Measurements from ENCODE around the gene ILF3.

Gene ILF3

DNA sequence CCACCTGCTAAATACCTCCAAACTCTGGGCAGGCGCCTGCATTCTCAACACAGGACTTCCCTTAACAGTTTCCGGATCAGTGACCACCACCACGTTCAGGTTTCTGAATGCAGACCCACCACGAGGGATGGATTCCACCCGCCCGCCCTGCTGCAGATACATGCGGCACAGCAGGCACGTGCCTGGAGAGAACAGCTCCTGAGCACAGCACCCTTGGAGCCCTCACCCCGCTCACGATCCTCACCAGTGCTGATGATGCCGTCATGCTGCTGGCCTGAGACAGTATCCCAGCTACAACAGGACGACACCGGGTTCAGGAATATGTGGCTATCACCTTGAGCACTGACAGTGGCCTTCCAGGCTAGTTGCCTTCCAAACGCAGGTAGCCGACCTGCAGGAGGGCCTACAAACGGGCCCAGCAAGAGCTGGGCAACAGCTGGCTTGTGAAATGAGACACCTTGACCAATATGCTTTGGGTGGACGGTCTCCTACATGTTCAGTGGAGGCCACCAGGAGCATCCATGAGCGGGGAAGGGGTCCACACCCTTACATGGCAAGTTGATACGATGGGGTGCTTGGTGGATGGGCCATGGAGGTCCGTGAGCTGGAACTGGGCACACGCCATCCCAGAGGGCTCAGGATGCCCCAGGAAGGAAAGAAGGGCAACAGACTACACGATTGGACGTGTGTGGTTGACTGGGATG is 37.2 kb downstream of the ILF3 start:
- Histone ChIP-seq H3K27me3 (ENCODE audit: insufficient read depth, poor library complexity, severe bottlenecking) (no peaks in the 10 kb centered on the region), H3K27ac (replicated peaks) (no peak overlapping the region), H3K4me3 (replicated peaks; ENCODE audit: insufficient read depth, low read length) (no peak overlapping the region)
- no peak for DNase-seq (ENCODE audit: low read depth in 1 of 2, low spot score in 1 of 2)
- TF ChIP-seq SPI1 (IDR thresholded peaks at IDR 0.05; ENCODE audit: borderline replicate concordance, low read depth), result no peak

DNA sequence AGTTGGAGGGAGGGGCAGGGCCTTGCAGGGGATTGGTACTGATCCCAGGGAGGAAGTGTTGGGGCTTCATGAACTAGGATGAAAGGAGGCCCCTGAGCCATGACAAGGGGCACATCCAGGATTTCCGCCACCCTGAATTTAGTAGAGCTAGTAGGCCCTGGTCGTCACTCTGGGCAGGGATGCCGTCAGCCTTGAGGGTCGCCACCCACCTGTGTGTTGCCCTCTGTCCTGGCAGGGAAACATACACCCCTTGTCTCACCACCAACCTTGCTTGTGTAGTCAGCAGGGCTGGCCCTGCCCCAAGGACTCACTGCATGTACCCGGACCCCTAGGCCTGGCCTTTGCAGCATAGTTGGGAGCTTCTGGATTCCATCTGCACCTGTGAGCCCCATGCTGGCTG is 37.7 kb downstream of the ILF3 start:
- no peak overlapping the region for H3K4me3 ChIP-seq (replicated peaks; ENCODE audit: insufficient read depth, low read length)
- H3K27ac ChIP-seq (replicated peaks), result no peak overlapping the region
- TF ChIP-seq, protein P1, sequence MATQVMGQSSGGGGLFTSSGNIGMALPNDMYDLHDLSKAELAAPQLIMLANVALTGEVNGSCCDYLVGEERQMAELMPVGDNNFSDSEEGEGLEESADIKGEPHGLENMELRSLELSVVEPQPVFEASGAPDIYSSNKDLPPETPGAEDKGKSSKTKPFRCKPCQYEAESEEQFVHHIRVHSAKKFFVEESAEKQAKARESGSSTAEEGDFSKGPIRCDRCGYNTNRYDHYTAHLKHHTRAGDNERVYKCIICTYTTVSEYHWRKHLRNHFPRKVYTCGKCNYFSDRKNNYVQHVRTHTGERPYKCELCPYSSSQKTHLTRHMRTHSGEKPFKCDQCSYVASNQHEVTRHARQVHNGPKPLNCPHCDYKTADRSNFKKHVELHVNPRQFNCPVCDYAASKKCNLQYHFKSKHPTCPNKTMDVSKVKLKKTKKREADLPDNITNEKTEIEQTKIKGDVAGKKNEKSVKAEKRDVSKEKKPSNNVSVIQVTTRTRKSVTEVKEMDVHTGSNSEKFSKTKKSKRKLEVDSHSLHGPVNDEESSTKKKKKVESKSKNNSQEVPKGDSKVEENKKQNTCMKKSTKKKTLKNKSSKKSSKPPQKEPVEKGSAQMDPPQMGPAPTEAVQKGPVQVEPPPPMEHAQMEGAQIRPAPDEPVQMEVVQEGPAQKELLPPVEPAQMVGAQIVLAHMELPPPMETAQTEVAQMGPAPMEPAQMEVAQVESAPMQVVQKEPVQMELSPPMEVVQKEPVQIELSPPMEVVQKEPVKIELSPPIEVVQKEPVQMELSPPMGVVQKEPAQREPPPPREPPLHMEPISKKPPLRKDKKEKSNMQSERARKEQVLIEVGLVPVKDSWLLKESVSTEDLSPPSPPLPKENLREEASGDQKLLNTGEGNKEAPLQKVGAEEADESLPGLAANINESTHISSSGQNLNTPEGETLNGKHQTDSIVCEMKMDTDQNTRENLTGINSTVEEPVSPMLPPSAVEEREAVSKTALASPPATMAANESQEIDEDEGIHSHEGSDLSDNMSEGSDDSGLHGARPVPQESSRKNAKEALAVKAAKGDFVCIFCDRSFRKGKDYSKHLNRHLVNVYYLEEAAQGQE (IDR thresholded peaks at IDR 0.05; ENCODE audit: insufficient replicate concordance, low read depth), result no peak
- TF ChIP-seq SPI1 (IDR thresholded peaks at IDR 0.05; ENCODE audit: borderline replicate concordance, low read depth), result no peak
- TF ChIP-seq, protein P2, sequence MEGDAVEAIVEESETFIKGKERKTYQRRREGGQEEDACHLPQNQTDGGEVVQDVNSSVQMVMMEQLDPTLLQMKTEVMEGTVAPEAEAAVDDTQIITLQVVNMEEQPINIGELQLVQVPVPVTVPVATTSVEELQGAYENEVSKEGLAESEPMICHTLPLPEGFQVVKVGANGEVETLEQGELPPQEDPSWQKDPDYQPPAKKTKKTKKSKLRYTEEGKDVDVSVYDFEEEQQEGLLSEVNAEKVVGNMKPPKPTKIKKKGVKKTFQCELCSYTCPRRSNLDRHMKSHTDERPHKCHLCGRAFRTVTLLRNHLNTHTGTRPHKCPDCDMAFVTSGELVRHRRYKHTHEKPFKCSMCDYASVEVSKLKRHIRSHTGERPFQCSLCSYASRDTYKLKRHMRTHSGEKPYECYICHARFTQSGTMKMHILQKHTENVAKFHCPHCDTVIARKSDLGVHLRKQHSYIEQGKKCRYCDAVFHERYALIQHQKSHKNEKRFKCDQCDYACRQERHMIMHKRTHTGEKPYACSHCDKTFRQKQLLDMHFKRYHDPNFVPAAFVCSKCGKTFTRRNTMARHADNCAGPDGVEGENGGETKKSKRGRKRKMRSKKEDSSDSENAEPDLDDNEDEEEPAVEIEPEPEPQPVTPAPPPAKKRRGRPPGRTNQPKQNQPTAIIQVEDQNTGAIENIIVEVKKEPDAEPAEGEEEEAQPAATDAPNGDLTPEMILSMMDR (IDR thresholded peaks at IDR 0.05; ENCODE audit: insufficient read depth, low read length), result no peak
- no peak for TF ChIP-seq GABPA (IDR thresholded peaks at IDR 0.05; ENCODE audit: low read depth)
- no peak; the same call in 1 of the 2 replicates for TF ChIP-seq POLR2AphosphoS5 (IDR thresholded peaks at IDR 0.05; ENCODE audit: low read depth)
- H3K27me3 ChIP-seq (ENCODE audit: insufficient read depth, poor library complexity, severe bottlenecking), result no peaks in the 10 kb centered on the region
- no peak for DNase-seq (ENCODE audit: low read depth in 1 of 2, low spot score in 1 of 2)

DNA sequence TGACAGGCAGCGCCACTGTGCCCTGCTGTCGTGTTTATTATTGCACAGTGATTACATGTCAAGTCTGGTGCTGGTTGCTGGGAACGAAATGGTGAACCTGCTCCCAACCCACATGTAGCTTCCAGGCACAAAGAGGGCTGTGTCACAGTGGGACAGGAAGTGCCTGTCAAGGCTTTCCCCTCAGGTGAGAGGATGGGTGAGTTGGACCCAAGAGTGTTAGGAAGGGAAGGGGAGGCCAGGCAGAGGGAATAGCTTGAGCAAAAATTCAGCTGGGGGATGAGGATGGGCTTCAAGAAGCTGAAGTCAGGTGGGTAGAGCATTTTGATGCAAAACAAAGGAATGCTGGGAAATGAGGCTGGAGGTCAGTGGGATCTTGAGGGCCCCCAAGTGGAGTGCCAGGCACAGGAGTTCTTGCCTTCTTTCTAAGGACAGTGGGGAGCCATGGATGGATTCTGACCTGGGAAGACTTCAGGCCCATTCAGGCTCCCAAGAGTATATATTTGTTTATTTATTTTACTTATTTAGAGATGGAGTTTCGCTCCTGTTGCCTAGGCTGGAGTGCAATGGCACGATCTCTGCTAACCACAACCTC is 38.6 kb downstream of the ILF3 start:
- H3K27me3 ChIP-seq (ENCODE audit: insufficient read depth, poor library complexity, severe bottlenecking), result no peaks in the 10 kb centered on the region
- TF ChIP-seq, protein P1 (IDR thresholded peaks at IDR 0.05; ENCODE audit: insufficient replicate concordance, low read depth), result no peak
- no peak for TF ChIP-seq POLR2AphosphoS5 (IDR thresholded peaks at IDR 0.05; ENCODE audit: low read depth)
- no peak for TF ChIP-seq SPI1 (IDR thresholded peaks at IDR 0.05; ENCODE audit: borderline replicate concordance, low read depth)
- no peak for TF ChIP-seq GABPA (IDR thresholded peaks at IDR 0.05; ENCODE audit: low read depth)
- TF ChIP-seq, protein P2 (IDR thresholded peaks at IDR 0.05; ENCODE audit: insufficient read depth, low read length), result no peak
- H3K27ac ChIP-seq (replicated peaks), result no peak overlapping the region
- H3K4me3 ChIP-seq (replicated peaks; ENCODE audit: insufficient read depth, low read length), result no peak overlapping the region
- no peak for DNase-seq (ENCODE audit: low read depth in 1 of 2, low spot score in 1 of 2)

DNA sequence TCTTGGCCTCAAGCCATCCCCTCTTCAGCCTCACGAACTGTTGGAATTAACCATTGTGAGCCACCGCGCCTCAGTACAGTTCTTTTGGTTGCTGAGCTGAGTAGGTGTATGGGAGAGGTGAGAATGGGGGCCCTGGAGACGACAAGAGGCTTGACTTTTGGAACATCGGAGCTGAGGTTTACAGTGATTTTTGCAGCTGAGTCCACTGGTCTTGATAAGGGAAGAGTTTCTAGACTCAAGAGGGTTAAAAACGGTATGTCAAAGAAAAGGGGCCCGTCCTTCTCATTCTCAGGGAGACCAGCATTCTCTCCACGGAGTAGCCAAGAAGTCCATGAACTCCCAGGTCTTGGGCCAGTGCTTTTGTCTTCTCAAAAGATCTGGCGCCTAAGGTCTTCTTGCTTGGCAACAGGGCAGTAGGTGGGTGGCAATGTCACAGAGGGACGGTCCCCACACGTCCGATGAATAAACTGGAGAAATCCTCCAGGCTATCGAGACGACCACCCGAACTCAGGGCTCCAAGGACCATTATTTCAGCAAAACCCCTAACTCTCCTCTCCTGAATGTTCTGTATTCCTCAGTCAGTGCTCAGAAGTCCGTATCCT is 40.7 kb downstream of the ILF3 start:
- no peak for DNase-seq (ENCODE audit: low read depth in 1 of 2, low spot score in 1 of 2)
- H3K27me3 ChIP-seq (ENCODE audit: insufficient read depth, poor library complexity, severe bottlenecking), result no peaks in the 10 kb centered on the region
- TF ChIP-seq, protein P1 (IDR thresholded peaks at IDR 0.05; ENCODE audit: insufficient replicate concordance, low read depth), result no peak
- TF ChIP-seq SPI1 (IDR thresholded peaks at IDR 0.05; ENCODE audit: borderline replicate concordance, low read depth) (no peak), POLR2AphosphoS5 (IDR thresholded peaks at IDR 0.05; ENCODE audit: low read depth) (no peak), GABPA (IDR thresholded peaks at IDR 0.05; ENCODE audit: low read depth) (no peak)
- TF ChIP-seq, protein P2 (IDR thresholded peaks at IDR 0.05; ENCODE audit: insufficient read depth, low read length), result no peak
- H3K4me3 ChIP-seq (replicated peaks; ENCODE audit: insufficient read depth, low read length), result no peak overlapping the region
- no peak overlapping the region for H3K27ac ChIP-seq (replicated peaks)
